ENCODE results near the gene SLC35D3. TPM values are rescaled to one million over a fixed set of nuclear protein-coding genes. Genes with fewer than 3 reads are reported as not detected.

The SLC35D3 gene
- total and polyA plus RNA-seq, 2 donors (not counting 1 experiment from before 2014, with no cell fraction given), result not detected

DNA sequence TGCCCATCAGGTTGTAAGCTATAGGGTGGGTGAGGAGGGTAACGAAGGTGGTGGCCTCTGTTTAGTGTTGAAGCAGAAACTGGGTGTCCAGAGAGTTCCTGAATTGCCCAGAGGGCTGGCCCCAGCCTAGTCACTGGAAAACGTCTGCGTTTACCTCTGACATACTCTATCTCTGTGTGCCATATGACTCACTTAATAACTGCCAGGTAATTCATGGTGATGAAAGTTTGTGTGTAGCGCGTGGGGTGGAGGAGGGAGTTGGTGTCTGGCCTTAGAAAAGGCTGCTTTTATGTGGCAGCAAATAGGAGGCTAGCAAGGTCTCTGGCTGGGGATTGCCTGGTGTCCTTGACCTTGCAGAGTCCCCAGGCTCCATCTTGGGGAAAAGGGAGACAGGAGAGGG lies 47.3 kb downstream of the SLC35D3 start:
- H3K4me3 Mint-ChIP-seq, result no peak overlapping the region
- Histone ChIP-seq H3K27me3 (replicated peaks in 1 of 4; ENCODE audit: control extremely low read depth in 1 of 4, control insufficient read depth in 3 of 4, insufficient read depth in 4 of 4, low read length in 3 of 4) (peaks cover 0 to 9% (median 0%) of the 10 kb centered on the region in 4 experiments), H3K4me1 (ENCODE audit: control insufficient read depth in 2 of 2, insufficient read depth in 2 of 2, low read length in 2 of 2) (peaks cover 3 to 6% of the 10 kb centered on the region in 2 donors), H3K27ac (ENCODE audit: low read length in 2 of 2) (no peak overlapping the region), H3K9ac (ENCODE audit: low read length) (no peak overlapping the region), H3K4me3 (ENCODE audit: control extremely low read depth in 1 of 5, extremely low read depth in 1 of 5, insufficient read depth in 1 of 5, low read depth in 2 of 5, low read length in 4 of 5) (no peak overlapping the region), H3K36me3 (replicated peaks in 1 of 2; ENCODE audit: control extremely low read depth in 1 of 2, control insufficient read depth in 1 of 2, extremely low read depth in 1 of 2, insufficient read depth in 2 of 2, low read length in 1 of 2) (no peaks in the 10 kb centered on the region), H3K79me2 (ENCODE audit: control insufficient read depth, insufficient read depth, low read length) (no peaks in the 10 kb centered on the region), H2AFZ (ENCODE audit: insufficient read depth, low read depth, low read length, poor library complexity, severe bottlenecking) (no peak overlapping the region), H3K9me3 (ENCODE audit: control extremely low read depth in 1 of 3, control insufficient read depth in 2 of 3, insufficient read depth in 1 of 3, low read length in 2 of 3) (no peaks in the 10 kb centered on the region), H4K20me1 (ENCODE audit: control insufficient read depth, insufficient read depth, low read length, poor library complexity, severe bottlenecking) (no peaks in the 10 kb centered on the region), H3K4me2 (replicated peaks; ENCODE audit: low read depth, low read length, poor library complexity, severe bottlenecking) (no peak overlapping the region)
- DNase-seq (no peak), ATAC-seq (ENCODE audit: low read depth) (no peak)
- H3K27ac Mint-ChIP-seq, result no peak overlapping the region
- POLR2A ChIA-PET, result no interaction called here
- no peak for TF ChIP-seq EZH2 (IDR thresholded peaks at IDR 0.05; ENCODE audit: borderline replicate concordance, insufficient read depth, low read depth, low read length, poor library complexity, severe bottlenecking)
- TF ChIP-seq CTCF (IDR thresholded peaks at IDR 0.05), result no peak
- intact Hi-C loops (cut with micrococcal nuclease), result loop anchor here (10.0 kb wide), 1 partner anchor 195 kb away; no protein-coding TSS in a partner anchor
- peaks cover 7% of the 10 kb centered on the region for H3K4me1 Mint-ChIP-seq
- CTCF ChIA-PET, result interaction anchor here (1.2 to 4.1 kb wide), 3 partner anchors 345 to 672 kb away, joined by 3 to 17 read pairs (median 3); no protein-coding TSS in a partner anchor
- 98% methylated on average over 4 of the region's 5 CpGs for WGBS (ENCODE audit: insufficient coverage)
- no peaks in the 10 kb centered on the region for H3K9me3 Mint-ChIP-seq (ENCODE audit: insufficient read depth)
- H3K27me3 Mint-ChIP-seq, result peaks cover 24% of the 10 kb centered on the region

GRCh38 chr6:136969930-136970329 lies 47.8 kb downstream of the SLC35D3 start:
- WGBS (ENCODE audit: insufficient coverage), result 100% methylated on average over 4 of the region's 4 CpGs
- Histone ChIP-seq H3K9ac (ENCODE audit: low read length) (no peak overlapping the region), H3K79me2 (ENCODE audit: control insufficient read depth, insufficient read depth, low read length) (no peaks in the 10 kb centered on the region), H3K27me3 (replicated peaks in 1 of 4; ENCODE audit: control extremely low read depth in 1 of 4, control insufficient read depth in 3 of 4, insufficient read depth in 4 of 4, low read length in 3 of 4) (peaks cover 0 to 9% (median 0%) of the 10 kb centered on the region in 4 experiments), H3K4me2 (replicated peaks; ENCODE audit: low read depth, low read length, poor library complexity, severe bottlenecking) (no peak overlapping the region), H2AFZ (ENCODE audit: insufficient read depth, low read depth, low read length, poor library complexity, severe bottlenecking) (no peak overlapping the region), H3K9me3 (ENCODE audit: control extremely low read depth in 1 of 3, control insufficient read depth in 2 of 3, insufficient read depth in 1 of 3, low read length in 2 of 3) (no peaks in the 10 kb centered on the region), H3K4me3 (ENCODE audit: control extremely low read depth in 1 of 5, extremely low read depth in 1 of 5, insufficient read depth in 1 of 5, low read depth in 2 of 5, low read length in 4 of 5) (no peak overlapping the region), H4K20me1 (ENCODE audit: control insufficient read depth, insufficient read depth, low read length, poor library complexity, severe bottlenecking) (no peaks in the 10 kb centered on the region), H3K4me1 (ENCODE audit: control insufficient read depth in 2 of 2, insufficient read depth in 2 of 2, low read length in 2 of 2) (peaks cover 3 to 7% of the 10 kb centered on the region in 2 donors), H3K27ac (ENCODE audit: low read length in 2 of 2) (no peak overlapping the region), H3K36me3 (replicated peaks in 1 of 2; ENCODE audit: control extremely low read depth in 1 of 2, control insufficient read depth in 1 of 2, extremely low read depth in 1 of 2, insufficient read depth in 2 of 2, low read length in 1 of 2) (no peaks in the 10 kb centered on the region)
- POLR2A ChIA-PET, result no interaction called here
- Mint-ChIP-seq H3K4me3 (no peak overlapping the region), H3K9me3 (ENCODE audit: insufficient read depth) (no peaks in the 10 kb centered on the region), H3K27me3 (peaks cover 24% of the 10 kb centered on the region), H3K4me1 (peaks cover 10% of the 10 kb centered on the region), H3K27ac (no peak overlapping the region)
- ATAC-seq (ENCODE audit: low read depth) (no peak), DNase-seq (no peak)
- intact Hi-C loops (cut with micrococcal nuclease), result loop anchor here (10.0 kb wide), 1 partner anchor 195 kb away; no protein-coding TSS in a partner anchor
- CTCF ChIA-PET, result interaction anchor here (1.2 to 4.1 kb wide), 3 partner anchors 344 to 672 kb away, joined by 3 to 17 read pairs (median 4); no protein-coding TSS in a partner anchor
- TF ChIP-seq EZH2 (IDR thresholded peaks at IDR 0.05; ENCODE audit: borderline replicate concordance, insufficient read depth, low read depth, low read length, poor library complexity, severe bottlenecking) (no peak), CTCF (IDR thresholded peaks at IDR 0.05) (no peak)

Data from B cell (primary cell).